ENCODE measurements around the gene UBE3A.

GRCh38 chr15:25438601-25439368, at the start of gene UBE3A:
- TF ChIP-seq, protein P1, sequence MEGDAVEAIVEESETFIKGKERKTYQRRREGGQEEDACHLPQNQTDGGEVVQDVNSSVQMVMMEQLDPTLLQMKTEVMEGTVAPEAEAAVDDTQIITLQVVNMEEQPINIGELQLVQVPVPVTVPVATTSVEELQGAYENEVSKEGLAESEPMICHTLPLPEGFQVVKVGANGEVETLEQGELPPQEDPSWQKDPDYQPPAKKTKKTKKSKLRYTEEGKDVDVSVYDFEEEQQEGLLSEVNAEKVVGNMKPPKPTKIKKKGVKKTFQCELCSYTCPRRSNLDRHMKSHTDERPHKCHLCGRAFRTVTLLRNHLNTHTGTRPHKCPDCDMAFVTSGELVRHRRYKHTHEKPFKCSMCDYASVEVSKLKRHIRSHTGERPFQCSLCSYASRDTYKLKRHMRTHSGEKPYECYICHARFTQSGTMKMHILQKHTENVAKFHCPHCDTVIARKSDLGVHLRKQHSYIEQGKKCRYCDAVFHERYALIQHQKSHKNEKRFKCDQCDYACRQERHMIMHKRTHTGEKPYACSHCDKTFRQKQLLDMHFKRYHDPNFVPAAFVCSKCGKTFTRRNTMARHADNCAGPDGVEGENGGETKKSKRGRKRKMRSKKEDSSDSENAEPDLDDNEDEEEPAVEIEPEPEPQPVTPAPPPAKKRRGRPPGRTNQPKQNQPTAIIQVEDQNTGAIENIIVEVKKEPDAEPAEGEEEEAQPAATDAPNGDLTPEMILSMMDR (IDR thresholded peaks at IDR 0.05): peak; percentile 48
- TF ChIP-seq POLR2AphosphoS5 (IDR thresholded peaks at IDR 0.05; ENCODE audit: low read depth, low read length) (peak; percentile 83), TCF7L2 (IDR thresholded peaks at IDR 0.05; ENCODE audit: low read depth, low read length) (no peak)

Measured in Panc1 (cell line).